Purkinje cell (primary cell): Measurements from ENCODE around the gene MAPK8IP3. TPM values are rescaled to one million over a fixed set of nuclear protein-coding genes. Genes with fewer than 3 reads are reported as not detected.

Experiments
- polyA plus RNA-seq: library from polyadenylated mRNA; unstranded; fragments of >200 nt; fragmentation: Nextera tagmentation; gene quantifications from 2 replicates; pipeline ENCODE4 v1.2.1, GENCODE V29; 2014

The MAPK8IP3 gene
- 0.57 and 0.75 TPM in 2 replicates for polyA plus RNA-seq

DNA sequence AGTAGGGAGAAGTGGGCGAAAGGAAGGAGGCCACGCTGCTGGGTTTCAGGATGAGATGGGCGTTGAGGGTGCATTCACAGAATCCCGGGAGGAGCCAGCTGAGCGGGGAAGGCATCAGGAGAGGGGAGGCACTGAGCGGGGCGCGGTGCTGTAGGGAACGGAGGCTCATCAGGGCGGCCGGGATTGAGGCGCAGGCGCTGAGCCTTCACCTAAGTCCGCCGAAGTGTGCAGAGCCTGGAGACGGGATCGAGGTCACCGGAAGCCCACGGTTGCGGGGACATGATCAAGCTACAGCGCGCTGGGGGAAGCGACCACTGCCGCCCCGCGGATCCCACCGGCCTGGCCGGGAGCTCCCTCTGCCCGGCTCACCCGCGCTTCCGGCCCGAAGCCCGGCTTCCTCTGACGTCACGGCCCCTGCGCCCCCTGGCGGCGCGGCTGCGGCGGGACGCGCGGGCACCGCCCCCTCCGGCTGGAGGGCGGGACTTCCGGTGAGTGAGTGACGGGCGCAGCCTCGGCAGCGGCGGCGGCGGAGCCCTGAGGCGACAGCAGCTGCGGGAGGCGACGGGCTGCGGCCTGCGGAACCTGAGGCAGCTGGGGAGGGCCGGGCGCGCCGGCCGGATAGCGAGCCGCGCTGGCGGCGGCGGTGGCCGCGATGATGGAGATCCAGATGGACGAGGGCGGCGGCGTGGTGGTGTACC lies at the start of gene MAPK8IP3:
TSS of gene MAPK8IP3 (plus strand) at position 508 of the 698 bp plus-strand sequence. CDS start at position 653, 145 bp downstream.

GRCh38 chr16:1677942-1678499 lies 28.0 kb upstream of the MAPK8IP3 start, which contains the start of gene JPT2:
Gene JPT2 (plus strand): TSS chr16:1678279. CDS start chr16:1678313, 34 bp downstream.

DNA sequence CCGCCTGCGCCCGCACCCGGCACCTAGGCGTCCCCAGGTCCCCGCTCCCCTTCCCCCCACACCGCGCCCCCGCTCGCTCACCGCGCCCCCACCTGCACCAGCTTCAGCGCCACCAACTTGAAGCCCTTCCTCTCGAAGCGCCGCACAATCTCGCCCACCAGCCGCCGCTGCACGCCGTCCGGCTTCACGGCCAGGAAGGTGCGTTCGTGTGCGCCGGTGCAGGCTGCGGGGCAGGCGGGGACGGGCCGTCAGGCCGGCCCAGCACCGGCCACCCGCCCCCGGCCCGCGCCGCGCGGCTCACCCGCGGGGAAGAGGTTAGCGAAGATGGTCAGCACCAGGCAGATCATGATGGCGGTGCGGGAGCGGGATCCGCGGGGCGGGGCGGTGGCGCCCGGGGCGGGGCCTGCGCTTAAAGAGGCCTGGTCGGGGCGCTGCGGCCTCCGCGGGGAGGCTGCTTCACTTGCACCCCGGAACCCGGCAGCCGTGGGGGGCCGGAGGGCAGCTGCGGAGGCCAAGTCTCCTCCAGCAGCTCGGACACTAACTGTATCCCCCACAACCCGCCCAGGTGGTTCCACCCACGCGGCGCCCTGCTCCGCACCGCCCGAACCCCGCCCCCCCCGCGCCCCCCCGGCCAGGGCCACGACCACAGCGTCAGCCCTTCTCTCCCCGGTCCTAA lies 65.3 kb downstream of the MAPK8IP3 start, which contains the start of gene NME3:
TSS of gene NME3 (minus strand) at position 356 of the 676 bp plus-strand sequence. CDS start at position 347, 9 bp downstream.

DNA sequence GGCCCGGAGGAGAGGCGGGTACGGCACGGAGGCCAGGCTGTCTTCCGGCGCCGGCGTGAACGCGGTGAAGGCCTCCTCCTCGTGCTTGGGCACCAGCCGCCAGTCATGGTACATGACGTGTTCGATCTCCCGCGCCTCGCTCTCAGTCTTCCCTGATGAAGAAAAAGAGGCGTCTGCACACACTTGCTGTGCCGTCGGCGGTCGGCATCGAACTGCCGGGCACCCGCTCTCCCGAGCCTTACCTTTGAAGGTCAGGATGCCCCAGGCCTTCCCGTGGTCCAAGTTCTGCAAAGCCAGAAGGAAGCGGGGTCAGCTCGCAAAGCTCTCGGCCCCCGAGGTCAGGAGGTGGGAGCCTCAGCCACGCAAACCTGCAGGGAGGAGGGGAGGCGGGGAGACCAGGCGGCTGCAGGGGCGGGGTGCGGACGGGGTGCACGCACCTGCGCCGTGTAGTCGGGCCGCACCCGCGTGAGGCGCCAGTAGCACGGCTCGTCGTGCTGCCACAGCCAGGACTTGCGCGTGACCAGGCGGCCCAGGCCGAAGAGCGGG lies 66.4 kb downstream of the MAPK8IP3 start, which contains the start of gene EME2:
TSS of gene EME2 (plus strand) at position 449 of the 546 bp plus-strand sequence. CDS start 418 bp downstream, outside the sequence.

GRCh38 chr16:1772908-1773702 lies 67.1 kb downstream of the MAPK8IP3 start, which contains the start of gene MRPS34:
Gene MRPS34 (minus strand): TSS chr16:1773134. CDS start chr16:1773119, 15 bp downstream.

GRCh38 chr16:1782408-1783264 lies 76.6 kb downstream of the MAPK8IP3 start, which contains the start of the genes NUBP2 and SPSB3:
Gene NUBP2 (plus strand): TSS chr16:1782960. CDS start chr16:1783021, 61 bp downstream.
Gene SPSB3 (minus strand): TSS chr16:1782571. CDS start chr16:1781483, 1,088 bp downstream.

DNA sequence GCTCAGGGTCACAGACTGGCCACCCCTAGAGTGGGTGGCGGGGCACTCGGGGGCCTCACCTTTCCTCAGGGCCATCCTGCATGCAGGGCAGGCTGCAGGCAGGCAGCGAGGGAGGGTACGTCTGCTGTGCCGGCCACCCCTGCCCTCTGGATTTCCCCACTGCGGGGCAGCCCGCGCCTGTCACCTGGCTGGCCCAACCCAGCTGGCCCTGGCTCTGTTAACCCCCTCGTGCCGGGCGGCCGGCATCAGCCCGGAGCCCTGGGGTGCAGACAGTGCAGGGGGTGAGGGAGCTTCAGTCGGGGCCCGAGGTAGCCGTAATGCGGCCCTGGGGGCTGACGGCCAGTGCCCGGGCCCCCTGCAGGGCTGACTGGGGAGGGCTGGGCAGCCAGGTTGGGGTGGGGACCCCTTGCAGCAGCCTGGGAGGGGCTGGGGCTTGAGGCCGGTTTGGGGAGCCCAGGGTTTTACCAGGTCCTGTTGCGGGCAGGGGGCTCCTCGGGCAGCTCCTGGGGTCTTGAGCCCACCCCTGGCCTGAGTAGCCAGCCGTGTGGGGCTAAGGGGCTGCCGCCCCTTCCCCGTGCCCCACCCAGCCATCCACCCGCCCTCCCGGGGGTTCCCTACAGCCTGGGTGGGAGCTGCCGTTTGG lies 87.7 kb downstream of the MAPK8IP3 start, which contains the start of gene IGFALS:
TSS of gene IGFALS (minus strand) at position 128 of the 643 bp plus-strand sequence. CDS start at position 75, 53 bp downstream.

Other genes starting within 250 kb of the MAPK8IP3 start
- 0.52 and 0.55 TPM in 2 replicates for gene CLCN7, start 231.2 kb upstream of the MAPK8IP3 start, polyA plus RNA-seq
- not detected in 2 replicates for gene PTX4, start 217.3 kb upstream of the MAPK8IP3 start, polyA plus RNA-seq
- 0.55 and 0.67 TPM in 2 replicates for gene TELO2, start 212.8 kb upstream of the MAPK8IP3 start, polyA plus RNA-seq
- not detected in 2 replicates for gene TMEM204, start 172.5 kb upstream of the MAPK8IP3 start, polyA plus RNA-seq
- gene IFT140, start 94.1 kb upstream of the MAPK8IP3 start, polyA plus RNA-seq, result 0.13 and 0.50 TPM in 2 replicates
- 0.43 and 1.4 TPM in 2 replicates for gene CRAMP1, start 93.8 kb upstream of the MAPK8IP3 start, polyA plus RNA-seq
- 1.5 and 3.5 TPM in 2 replicates for gene JPT2, start 27.9 kb upstream of the MAPK8IP3 start, polyA plus RNA-seq
- gene NME3, start 65.3 kb downstream of the MAPK8IP3 start, polyA plus RNA-seq, result 23.9 and 25.4 TPM in 2 replicates
- not detected in 2 replicates for gene EME2, start 66.6 kb downstream of the MAPK8IP3 start, polyA plus RNA-seq
- 18.2 and 21.2 TPM in 2 replicates for gene MRPS34, start 66.9 kb downstream of the MAPK8IP3 start, polyA plus RNA-seq
- gene SPSB3, start 76.4 kb downstream of the MAPK8IP3 start, polyA plus RNA-seq, result 1.1 and 4.5 TPM in 2 replicates
- 5.2 and 6.6 TPM in 2 replicates for gene NUBP2, start 76.8 kb downstream of the MAPK8IP3 start, polyA plus RNA-seq
- gene IGFALS, start 87.5 kb downstream of the MAPK8IP3 start, polyA plus RNA-seq, result not detected in 2 replicates
- 42.1 and 49.0 TPM in 2 replicates for gene HAGH, start 120.6 kb downstream of the MAPK8IP3 start, polyA plus RNA-seq
- 18.6 and 20.8 TPM in 2 replicates for gene FAHD1, start 121.0 kb downstream of the MAPK8IP3 start, polyA plus RNA-seq
- not detected in 2 replicates for gene MEIOB, start 166.0 kb downstream of the MAPK8IP3 start, polyA plus RNA-seq
- gene HS3ST6, start 212.2 kb downstream of the MAPK8IP3 start, polyA plus RNA-seq, result not detected in 2 replicates
- gene MSRB1, start 237.0 kb downstream of the MAPK8IP3 start, polyA plus RNA-seq, result 0.78 and 0.87 TPM in 2 replicates
- not detected in 2 replicates for gene RPL3L, start 248.5 kb downstream of the MAPK8IP3 start, polyA plus RNA-seq